GM21737 (cell line): ENCODE measurements around the gene GLCCI1.
"Not testable (repeated sequence)": the region's sequence is repeated elsewhere in the genome, so short reads cannot be mapped to it uniquely, and the experiment has no call there.

ENCODE experiments used
- ATAC-seq: cut with Tn5 transposase; IDR thresholded peaks from one replicate; pipeline ENCODE4 v1.9.1; 2021; ENCODE audit warnings: mild to moderate bottlenecking, moderate library complexity; ENCODE audit not compliant: unreplicated experiment

The GLCCI1 gene

DNA sequence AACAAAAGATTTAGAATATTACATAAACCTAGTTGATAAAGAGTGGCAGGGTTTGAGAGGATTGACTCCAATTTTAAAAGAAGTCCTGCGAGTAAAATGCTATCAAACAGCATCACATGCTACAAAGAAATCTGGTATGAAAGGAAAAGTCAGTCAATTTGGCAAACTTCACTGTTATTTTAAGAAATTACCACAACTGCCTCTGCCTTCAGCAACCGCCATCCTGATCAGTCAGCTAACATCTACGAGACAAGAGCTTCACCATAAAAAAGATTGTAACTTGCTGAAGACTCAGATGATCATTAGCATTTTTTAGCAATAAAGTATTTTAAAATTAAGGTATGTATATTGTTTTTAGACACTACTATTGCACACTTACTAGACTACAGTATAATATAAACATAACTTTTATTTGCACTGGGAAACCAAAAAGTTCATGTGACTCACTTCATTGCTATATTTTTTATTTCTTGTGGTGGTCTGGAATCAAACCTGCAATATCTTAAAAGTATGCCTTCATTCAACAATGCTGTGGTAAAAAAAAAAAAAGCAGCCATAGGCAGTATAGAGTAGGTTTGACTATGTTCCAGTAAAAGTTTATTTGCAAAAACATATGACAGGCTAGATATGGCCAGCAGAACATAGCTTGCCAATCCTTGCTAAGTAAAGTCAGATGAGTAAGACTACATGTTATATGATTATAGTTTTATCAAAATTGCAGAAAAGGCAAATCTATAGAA is 74.4 kb downstream of the GLCCI1 start:
- no peak for ATAC-seq

- ATAC-seq = no peak
Observed at GRCh38 chr7:8044761-8045430, 76.3 kb downstream of the GLCCI1 start.

GRCh38 chr7:8048067-8048466 is 79.5 kb downstream of the GLCCI1 start:
- not testable (repeated sequence) for ATAC-seq

- no peak for ATAC-seq
Observed at GRCh38 chr7:8051373-8051772, 82.8 kb downstream of the GLCCI1 start.

GRCh38 chr7:8051998-8052397 is 83.4 kb downstream of the GLCCI1 start:
- ATAC-seq = no peak

- no peak for ATAC-seq
Observed at GRCh38 chr7:8052824-8053223, 84.2 kb downstream of the GLCCI1 start.

GRCh38 chr7:8056439-8056838 is 87.8 kb downstream of the GLCCI1 start:
- no peak for ATAC-seq

- no peak for ATAC-seq
Observed at GRCh38 chr7:8057566-8057965, 89.0 kb downstream of the GLCCI1 start.

DNA sequence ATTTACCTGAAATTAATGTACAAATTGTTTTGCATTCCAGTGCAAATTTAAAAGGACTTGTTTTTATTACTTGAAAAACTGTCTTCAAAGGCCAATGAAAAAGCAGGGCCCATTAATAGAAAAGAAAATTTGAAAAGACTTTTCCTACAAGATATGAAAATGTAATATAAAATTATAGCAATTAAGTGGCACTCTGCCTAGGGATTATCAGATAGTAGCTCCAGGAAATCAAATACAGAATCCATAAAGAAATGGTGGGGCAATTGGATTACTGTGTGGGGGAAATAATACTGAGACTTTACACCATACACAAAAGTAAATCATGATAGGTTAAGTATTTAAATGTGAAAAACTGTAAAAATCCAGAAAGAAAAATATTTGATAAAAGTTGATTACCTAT is 89.7 kb downstream of the GLCCI1 start:
- ATAC-seq = no peak

- no peak for ATAC-seq
Observed at GRCh38 chr7:8058852-8059251, 90.3 kb downstream of the GLCCI1 start.

DNA sequence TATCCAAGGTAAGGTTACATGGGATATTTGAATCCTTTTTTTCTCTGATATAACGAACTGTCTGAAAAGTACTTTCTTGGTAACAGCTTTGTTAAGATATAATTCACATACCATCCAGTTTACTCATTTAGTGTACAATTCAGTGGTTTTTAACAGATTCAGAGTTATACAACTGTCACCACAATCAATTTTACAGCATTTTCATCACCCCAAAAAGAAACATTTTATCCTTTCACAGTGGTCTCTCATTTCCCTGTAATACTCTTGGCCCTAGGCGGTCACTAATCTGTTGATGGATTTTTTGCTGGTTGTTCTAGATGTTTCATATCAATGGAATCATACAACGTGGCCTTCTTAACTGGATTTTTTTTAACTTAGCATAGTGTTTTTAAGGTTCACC is 91.6 kb downstream of the GLCCI1 start:
- no peak for ATAC-seq

DNA sequence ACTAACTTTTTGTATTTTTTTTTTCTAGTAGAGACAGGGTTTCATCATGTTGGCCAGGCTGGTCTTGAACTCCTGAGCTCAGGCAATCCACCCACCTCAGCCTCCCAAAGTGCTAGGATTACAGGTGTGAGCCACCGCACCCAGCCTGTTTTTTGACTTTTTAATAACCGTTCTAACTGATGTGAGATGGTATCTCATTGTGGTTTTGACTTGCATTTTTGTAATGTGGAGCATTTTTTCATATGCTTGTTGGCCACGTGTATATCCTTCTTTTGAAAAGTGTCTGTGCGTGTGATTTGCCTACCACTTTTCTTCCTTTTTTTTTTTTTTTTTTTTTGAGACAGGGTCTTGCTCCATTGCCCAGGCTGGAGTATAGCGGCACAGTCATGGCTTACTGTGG is 94.7 kb downstream of the GLCCI1 start:
- ATAC-seq = not testable (repeated sequence)

GRCh38 chr7:8063706-8064297 is 95.2 kb downstream of the GLCCI1 start:
- no peak for ATAC-seq

- ATAC-seq = no peak
Observed at GRCh38 chr7:8064828-8065227, 96.2 kb downstream of the GLCCI1 start.

DNA sequence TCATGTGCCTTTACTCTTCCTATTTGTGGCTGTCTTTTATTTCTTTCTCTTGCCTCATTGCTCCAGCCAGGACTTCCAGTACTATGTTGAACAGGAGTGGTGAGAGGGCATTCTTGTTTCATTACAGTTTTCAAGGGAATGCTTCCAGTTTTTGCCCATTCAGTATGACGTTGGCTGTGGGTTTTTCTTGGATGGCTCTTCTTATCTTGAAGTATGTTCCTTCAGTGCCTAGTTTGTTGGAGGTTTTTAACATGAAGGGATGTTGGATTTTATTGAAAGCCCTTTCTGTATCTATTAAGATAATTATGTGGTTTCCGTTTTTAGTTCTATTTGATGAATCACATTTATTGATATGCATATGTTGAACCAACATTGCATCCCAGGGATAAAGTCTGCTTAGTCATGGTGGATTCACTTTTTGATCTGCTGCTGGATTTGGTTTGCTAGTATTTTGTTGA is 96.8 kb downstream of the GLCCI1 start:
- no peak for ATAC-seq

- ATAC-seq = no peak
Observed at GRCh38 chr7:8068892-8069686, 100.5 kb downstream of the GLCCI1 start.

- no peak for ATAC-seq
Observed at GRCh38 chr7:8070451-8071180, 102.0 kb downstream of the GLCCI1 start.

GRCh38 chr7:8078418-8078817 is 109.8 kb downstream of the GLCCI1 start:
- ATAC-seq = no peak

DNA sequence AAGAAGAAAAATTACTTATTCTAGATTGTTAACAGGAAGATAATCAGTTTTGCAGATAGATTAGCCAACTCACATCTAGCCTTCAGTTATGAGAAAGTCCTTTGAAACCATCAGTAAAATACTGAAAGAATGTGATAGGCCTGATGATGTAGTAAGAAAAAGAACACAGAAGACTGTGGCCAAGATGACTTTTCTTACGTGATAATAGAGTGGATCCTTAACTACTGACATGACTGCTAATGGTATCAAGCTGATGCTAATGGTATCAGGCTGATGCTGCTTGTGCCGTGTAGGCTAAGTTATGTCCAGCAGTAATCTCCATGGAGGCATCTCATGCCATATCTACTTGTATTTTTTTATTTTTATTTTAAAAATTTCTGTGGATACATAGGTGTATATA is 114.2 kb downstream of the GLCCI1 start:
- ATAC-seq = no peak

DNA sequence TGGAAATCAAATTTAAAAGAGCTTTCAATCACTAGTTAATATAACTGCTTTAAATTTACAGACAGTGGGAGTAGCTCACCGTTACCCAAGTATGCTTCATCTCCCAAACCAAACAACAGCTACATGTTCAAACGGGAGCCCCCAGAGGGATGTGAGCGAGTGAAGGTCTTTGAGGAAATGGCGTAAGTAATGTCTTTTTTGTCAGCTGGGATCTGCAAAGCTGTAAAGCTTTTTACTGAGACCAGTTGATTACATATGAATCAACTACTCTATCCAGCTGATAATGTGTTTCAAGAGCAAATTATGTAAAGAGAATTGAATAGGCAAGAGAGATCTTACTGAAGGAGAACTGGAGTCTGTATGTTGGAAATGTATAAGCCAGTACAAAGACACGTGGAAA is 116.2 kb downstream of the GLCCI1 start:
- no peak for ATAC-seq

GRCh38 chr7:8085420-8085819 is 116.8 kb downstream of the GLCCI1 start:
- ATAC-seq = no peak
